Skin epidermis (tissue), 12 donors: ENCODE results near the gene CADM2.
"Not testable (repeated sequence)": the region's sequence is repeated elsewhere in the genome, so short reads cannot be mapped to it uniquely, and the experiment has no call there.

Experiments used
- H3K27ac ChIP-seq, 21 experiments: fragments of 200-600 bp; sonication (generic) in 11 of 21; one replicate each; pipeline ENCODE4 v1.5.0; 2020; ENCODE audit warnings: mild to moderate bottlenecking in 3 of 21, inconsistent platforms in 2 of 21, moderate library complexity in 2 of 21
- H3K4me3 ChIP-seq, 7 experiments: fragments of 200-600 bp; sonication (generic) in 2 of 7; one replicate each; pipeline ENCODE4 v1.5.0; 2020; ENCODE audit warnings: inconsistent platforms in 2 of 7, mild to moderate bottlenecking in 2 of 7, moderate library complexity in 1 of 7

The CADM2 gene

DNA sequence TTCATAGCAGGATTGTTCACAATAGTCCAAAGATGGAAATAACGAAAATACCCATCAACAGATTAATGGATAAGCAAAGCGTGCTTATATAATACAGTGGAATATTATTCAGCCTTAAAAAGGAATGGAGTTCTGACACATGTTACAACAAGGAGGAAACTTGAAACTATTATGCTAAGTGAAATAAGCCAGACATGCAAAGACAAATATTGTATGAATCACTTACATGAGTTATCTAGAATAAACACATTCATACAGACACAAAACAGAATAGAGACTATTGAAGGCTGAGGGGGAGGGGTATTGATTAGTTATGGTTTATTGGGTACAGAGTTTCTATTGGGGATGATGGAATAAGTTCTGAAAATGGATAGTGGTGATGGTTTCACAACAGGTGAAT lies 438.6 kb downstream of the CADM2 start:
- no peak overlapping the region for H3K27ac ChIP-seq
- no peak overlapping the region for H3K4me3 ChIP-seq

DNA sequence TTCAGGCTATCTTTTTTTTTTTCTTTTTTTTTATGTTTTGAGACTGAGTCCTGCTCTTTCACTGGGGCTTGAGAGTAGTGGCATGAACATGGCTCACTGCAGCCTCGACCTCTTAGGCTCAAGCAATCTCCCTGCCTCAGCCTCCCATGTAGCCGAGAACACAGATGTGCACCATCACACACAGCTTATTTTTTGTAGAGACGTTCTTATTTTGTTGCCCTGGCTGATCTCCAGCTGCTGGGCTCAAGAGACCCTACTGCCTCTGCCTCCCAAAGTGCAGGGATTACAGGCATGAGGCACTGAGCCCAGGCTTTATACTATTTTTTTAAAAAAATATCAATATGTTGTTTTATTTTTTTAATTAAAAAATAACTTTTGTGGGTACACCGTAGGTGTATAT lies 467.3 kb downstream of the CADM2 start:
- Histone ChIP-seq H3K4me3 (no peak overlapping the region), H3K27ac (no peak overlapping the region)

DNA sequence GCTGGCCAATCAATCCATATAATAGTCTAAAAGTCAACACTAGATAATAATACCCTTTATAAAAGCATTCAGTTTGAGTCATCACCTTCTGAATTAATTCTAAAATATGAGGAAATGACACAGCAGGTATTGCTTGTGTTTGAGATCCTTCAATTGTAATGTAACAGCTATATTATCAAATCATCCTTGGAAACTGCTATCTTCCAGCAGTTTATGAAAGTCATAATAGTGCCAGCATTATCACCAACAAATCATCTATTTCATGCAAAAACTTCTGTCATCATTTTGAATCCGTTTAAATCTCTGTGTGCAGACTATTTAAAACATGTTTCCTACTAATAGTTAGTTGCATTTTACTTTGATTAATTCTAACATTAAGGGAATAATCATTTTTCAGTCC lies 468.7 kb downstream of the CADM2 start:
- H3K27ac ChIP-seq, result no peak overlapping the region
- no peak overlapping the region for H3K4me3 ChIP-seq

- Histone ChIP-seq H3K27ac (no peak overlapping the region), H3K4me3 (no peak overlapping the region)
Observed at GRCh38 chr3:85432081-85432480, 473.3 kb downstream of the CADM2 start.

DNA sequence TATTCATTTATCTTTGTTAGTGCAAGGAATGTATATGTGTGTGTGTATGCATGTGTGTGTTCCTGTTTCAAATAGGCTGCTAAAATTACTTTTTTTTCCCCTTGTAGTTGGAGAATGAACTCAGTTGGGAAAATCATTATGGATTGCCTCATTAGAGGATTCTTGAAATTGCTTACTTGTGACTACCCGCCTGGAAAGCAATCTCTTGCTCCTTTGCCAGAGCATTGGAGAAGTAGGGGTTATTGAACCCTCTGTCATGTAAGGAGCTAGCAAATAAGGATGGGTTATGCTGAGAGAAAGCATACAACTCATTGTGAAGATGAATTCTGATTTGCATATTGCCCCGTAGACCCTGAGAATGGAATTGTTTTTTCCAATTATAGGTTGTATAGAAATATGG lies 474.5 kb downstream of the CADM2 start:
- no peak overlapping the region for H3K4me3 ChIP-seq
- no peak overlapping the region for H3K27ac ChIP-seq

GRCh38 chr3:85455561-85456200 lies 496.9 kb downstream of the CADM2 start:
- no peak overlapping the region for H3K4me3 ChIP-seq
- H3K27ac ChIP-seq, result no peak overlapping the region

GRCh38 chr3:85474241-85474640 lies 515.5 kb downstream of the CADM2 start:
- Histone ChIP-seq H3K4me3 (no peak overlapping the region), H3K27ac (no peak overlapping the region)

- Histone ChIP-seq H3K27ac (no peak overlapping the region), H3K4me3 (no peak overlapping the region)
Observed at GRCh38 chr3:85475346-85475745, 516.6 kb downstream of the CADM2 start.

DNA sequence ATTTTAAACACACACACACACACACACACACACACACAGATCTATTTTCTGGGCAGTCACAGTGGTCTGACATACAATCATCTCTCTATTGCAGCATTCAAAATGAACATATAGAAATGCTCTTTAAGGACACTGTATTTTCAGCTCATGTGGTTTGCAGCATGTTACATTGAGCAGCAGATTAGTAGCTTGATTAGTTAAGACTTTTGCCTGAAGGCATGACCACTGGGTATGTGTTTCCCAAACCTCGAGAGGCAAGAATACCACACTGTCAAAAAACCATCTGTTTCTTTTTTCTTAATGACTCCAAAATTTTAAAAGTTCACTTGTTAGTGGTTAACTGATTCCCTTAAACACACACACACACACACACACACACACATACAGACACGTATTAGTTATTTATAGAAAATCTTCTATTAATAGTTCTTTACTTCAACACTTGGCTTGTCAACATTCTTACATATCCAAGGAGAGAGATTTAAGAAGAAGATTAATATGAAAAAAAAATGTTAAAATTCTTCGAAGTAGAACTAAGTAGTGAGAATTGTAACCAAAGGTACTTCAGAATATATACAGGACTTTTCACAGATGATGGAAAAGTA lies 518.2 kb downstream of the CADM2 start:
- Histone ChIP-seq H3K4me3 (no peak overlapping the region), H3K27ac (no peak overlapping the region)

DNA sequence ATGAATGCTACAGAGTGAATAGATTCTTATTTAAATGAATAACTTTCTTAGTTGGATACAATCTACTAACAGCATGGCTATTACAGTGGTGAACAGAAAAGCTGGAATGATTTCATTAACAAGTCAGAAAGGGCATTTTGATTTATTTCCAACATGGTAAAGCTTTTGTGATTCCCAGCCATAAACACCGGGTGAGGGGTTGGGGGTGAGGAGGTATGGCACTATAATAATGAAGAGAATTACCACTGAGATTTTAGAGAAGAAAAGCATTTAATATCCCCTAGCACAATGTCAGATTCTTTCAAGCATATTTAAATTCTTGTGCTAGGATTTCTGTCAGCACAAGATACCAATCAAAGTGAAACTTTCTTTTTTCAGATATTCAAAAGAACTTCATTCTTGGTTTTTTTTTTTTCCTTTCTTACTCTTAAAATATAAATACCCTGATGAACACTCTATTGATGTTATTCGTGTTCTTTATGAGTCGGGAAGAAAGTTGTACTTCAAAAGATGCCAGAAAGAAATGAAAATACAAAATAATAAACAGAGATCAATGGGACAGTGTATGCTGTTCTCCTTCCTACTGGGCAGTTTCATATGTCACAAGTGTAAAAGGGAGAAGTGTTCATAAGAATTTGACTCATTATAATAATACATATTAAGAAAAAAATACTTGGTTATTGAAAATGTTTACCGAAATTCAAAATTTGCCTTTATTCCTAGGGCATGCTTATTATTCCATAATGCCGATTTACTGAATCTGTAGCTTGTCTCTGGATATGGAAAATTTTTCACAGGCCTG lies 522.8 kb downstream of the CADM2 start:
- no peak overlapping the region for H3K4me3 ChIP-seq
- no peak overlapping the region for H3K27ac ChIP-seq

DNA sequence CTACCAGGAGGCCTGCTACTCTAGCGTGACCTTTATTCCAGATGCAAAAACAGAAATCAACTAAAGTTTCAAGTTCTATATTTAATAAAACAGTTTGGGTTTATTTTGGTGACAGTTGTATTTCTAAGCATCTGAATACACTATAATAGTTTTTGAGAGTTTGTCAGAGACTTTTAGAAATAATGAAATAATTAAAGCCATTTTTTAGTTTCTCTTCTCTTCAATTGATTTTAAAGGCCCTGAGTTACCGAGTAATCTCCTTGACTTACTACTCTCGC lies 523.4 kb downstream of the CADM2 start:
- Histone ChIP-seq H3K27ac (no peak overlapping the region), H3K4me3 (no peak overlapping the region)

DNA sequence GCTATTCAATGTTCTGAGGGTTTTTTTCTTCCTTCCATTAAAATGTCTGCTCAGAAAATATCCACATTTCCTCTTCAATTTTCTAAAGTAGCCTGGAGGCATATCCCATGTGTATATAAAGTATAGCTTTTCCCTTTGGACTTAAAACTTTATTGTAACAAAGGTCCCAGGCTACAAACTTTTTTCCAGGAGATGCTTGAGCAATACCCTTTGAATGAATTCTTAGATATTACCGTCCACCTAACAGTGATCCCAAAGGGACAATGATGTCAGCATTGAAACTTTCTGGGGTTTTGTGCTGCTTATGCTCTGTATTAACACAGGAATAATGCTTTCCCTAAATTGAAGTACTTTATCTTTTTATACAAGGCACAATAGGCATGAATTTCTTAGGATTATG lies 525.2 kb downstream of the CADM2 start:
- Histone ChIP-seq H3K27ac (no peak overlapping the region), H3K4me3 (no peak overlapping the region)

DNA sequence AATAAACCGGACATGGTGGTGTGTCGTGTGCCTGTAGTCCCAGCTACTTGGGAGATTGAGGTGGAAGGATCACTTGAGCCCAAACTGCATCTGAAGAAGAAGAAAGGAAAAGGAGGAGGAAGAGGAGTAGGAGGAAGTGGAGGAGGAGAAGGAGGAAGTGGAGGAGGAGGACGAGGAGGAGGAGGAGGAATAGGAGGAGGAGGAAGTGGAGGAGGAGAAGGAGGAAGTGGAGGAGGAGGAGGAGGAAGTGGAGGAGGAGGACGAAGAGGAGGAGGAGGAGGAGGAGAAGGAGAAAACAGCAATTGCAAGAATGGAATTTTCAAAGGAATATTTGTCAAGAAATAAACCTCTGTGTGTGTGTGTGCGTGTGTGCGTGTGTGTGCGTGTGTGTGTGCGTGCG lies 528.6 kb downstream of the CADM2 start:
- H3K4me3 ChIP-seq, result no peak overlapping the region
- H3K27ac ChIP-seq, result no peak overlapping the region

GRCh38 chr3:85495602-85496001 lies 536.8 kb downstream of the CADM2 start:
- H3K4me3 ChIP-seq, result no peak overlapping the region
- H3K27ac ChIP-seq, result no peak overlapping the region

DNA sequence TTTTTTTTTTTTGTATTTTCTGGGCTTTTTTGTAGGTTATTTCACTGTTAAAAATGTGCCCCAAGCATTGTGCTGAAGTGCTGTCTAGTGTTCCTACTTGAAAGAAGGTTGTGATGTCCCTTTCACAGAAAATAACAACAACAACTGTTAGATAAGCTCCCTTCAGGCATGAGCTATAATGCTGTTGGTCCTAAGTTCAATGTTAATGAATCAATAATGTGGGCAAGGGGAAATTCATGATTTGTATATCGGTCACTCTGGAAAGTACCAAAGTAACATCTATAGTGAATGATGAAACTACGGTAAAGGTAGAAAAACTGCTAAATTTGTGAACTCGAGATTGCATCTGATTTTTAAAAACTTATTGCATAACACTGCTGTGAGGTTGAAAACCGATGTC lies 539.4 kb downstream of the CADM2 start:
- no peak overlapping the region for H3K4me3 ChIP-seq
- H3K27ac ChIP-seq, result no peak overlapping the region

DNA sequence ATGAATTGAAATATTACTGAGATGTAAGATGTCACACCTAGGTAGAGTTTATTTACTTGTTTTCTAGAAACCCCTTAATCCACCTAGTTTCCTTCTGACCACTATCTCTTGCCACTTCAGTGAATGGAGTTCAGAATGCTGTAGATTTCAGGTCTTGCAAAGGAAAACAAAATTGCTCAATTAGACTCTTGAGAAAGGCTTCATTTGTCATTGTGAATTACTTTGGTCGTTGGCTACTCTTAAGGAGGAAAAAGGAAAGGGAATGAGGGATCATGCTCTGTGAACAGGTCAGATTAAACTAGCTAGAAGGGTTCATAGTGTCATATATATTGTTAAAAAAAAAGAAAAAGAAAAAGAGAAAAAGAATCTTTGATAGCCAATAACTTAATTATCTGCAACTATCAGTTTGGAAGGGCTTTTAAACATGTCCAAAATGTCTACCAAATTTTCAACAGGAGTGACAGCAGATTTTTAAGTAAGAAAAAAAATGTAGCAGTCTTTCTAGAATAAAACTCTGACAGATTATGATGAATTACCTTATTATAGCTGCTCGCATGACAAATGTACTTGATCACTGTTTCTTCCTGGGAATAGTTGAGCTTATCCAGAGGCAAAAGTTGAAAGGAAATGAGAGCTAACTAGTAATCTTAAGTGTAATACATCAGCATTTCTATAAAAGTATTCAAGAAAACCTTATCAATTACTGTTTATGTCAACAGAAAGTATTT lies 543.5 kb downstream of the CADM2 start:
- Histone ChIP-seq H3K4me3 (no peak overlapping the region), H3K27ac (no peak overlapping the region)

DNA sequence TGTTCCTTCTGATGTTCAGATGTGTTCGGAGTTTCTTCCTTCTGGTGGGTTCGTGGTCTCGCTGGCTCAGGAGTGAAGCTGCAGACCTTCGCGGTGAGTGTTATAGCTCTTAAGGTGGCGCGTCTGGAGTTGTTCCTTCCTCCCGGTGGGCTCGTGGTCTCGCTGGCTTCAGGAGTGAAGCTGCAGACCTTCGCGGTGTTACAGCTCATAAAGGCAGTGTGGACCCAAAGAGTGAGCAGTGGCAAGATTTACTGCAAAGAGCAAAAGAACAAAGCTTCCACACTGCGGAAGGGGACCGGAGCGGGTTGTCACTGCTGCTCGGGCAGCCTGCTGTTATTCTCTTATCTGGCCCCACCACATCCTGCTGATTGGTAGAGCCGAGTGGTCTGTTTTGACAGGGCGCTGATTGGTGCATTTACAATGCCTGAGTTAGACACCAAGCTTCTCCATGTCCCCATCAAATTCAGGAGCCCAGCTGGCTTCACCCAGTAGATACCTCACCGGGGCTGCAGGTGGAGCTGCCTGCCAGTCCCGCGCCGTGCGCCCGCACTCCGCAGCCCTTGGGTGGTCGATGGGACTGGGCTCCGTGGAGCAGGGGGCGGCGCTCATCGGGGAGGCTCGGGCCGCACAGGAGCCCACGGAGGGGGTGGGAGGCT lies 545.5 kb downstream of the CADM2 start:
- H3K4me3 ChIP-seq, result peak overlapping the region in 3 of 7 experiments; percentile 11 to 17 (median 16)
- not testable (repeated sequence) for H3K27ac ChIP-seq

- H3K4me3 ChIP-seq, result peak overlapping the region in 3 of 7 experiments; percentile 11 to 17 (median 16)
- not testable (repeated sequence) for H3K27ac ChIP-seq
Observed at GRCh38 chr3:85504785-85505511, 546.2 kb downstream of the CADM2 start.

- not testable (repeated sequence) for H3K27ac ChIP-seq, H3K4me3 ChIP-seq
Observed at GRCh38 chr3:85507052-85507451, 548.3 kb downstream of the CADM2 start.

DNA sequence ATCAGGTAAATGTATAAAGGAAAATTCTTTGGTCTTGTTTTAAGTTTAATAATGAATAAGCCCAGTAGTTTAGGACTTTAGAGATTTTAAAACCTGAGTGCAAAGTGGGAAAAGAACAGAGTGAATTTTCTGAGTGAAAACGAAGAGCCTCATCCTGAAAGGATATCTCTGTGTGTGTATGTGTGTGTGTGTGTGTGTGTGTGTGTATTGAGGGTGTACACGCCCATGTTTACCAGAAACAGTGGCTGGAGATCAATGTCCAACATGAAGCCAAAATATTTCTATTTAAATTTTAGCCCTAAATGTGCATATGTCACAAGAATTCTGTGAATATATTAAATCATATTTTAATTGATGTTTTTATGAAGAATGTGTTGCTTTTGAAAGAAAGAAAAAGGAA lies 549.9 kb downstream of the CADM2 start:
- no peak overlapping the region for H3K4me3 ChIP-seq
- H3K27ac ChIP-seq, result no peak overlapping the region
